ENCODE data around the gene DPYSL5.
"Not testable (repeated sequence)": the region's sequence is repeated elsewhere in the genome, so short reads cannot be mapped to it uniquely, and the experiment has no call there.

DPYSL5 gene

GRCh38 chr2:26903676-26904075 is 55.7 kb downstream of the DPYSL5 start:
- DNase-seq: no peak

GRCh38 chr2:26904839-26905238 is 56.9 kb downstream of the DPYSL5 start:
- no peak for DNase-seq

- DNase-seq: no peak
Observed at GRCh38 chr2:26905341-26906198, 57.6 kb downstream of the DPYSL5 start.

- no peak for DNase-seq
Observed at GRCh38 chr2:26907416-26907815, 59.5 kb downstream of the DPYSL5 start.

GRCh38 chr2:26910176-26910575 is 62.2 kb downstream of the DPYSL5 start:
- no peak for DNase-seq

GRCh38 chr2:26911911-26912861 is 64.3 kb downstream of the DPYSL5 start:
- no peak for DNase-seq

GRCh38 chr2:26913606-26913998 is 65.7 kb downstream of the DPYSL5 start:
- no peak for DNase-seq

GRCh38 chr2:26913999-26914658 is 66.2 kb downstream of the DPYSL5 start:
- no peak for DNase-seq

- DNase-seq: no peak
Observed at GRCh38 chr2:26914659-26915310, 66.9 kb downstream of the DPYSL5 start.

- DNase-seq: no peak
Observed at GRCh38 chr2:26915316-26915715, 67.4 kb downstream of the DPYSL5 start.

GRCh38 chr2:26916128-26916692 is 68.3 kb downstream of the DPYSL5 start:
- no peak for DNase-seq

- no peak for DNase-seq
Observed at GRCh38 chr2:26917135-26917836, 69.4 kb downstream of the DPYSL5 start.

- DNase-seq: no peak
Observed at GRCh38 chr2:26921323-26921722, 73.4 kb downstream of the DPYSL5 start.

- peak; percentile 21 for DNase-seq
Observed at GRCh38 chr2:26922405-26923188, 74.7 kb downstream of the DPYSL5 start.

GRCh38 chr2:26923189-26923466 is 75.2 kb downstream of the DPYSL5 start:
- not testable (repeated sequence) for DNase-seq

- no peak for DNase-seq
Observed at GRCh38 chr2:26924731-26925099, 76.8 kb downstream of the DPYSL5 start.

- DNase-seq: no peak
Observed at GRCh38 chr2:26925100-26925791, 77.3 kb downstream of the DPYSL5 start.

- no peak for DNase-seq
Observed at GRCh38 chr2:26927221-26927620, 79.3 kb downstream of the DPYSL5 start.

- DNase-seq: no peak
Observed at GRCh38 chr2:26932974-26933373, 85.0 kb downstream of the DPYSL5 start.

All from CD4-positive, alpha-beta T cell treated with Interleukin-21 for 1 hour (primary cell).